Cardiac muscle cell (in vitro differentiated cells and primary cell): ENCODE measurements around the gene DNMT3A. TPM values are rescaled to one million over a fixed set of nuclear protein-coding genes. Genes with fewer than 3 reads are reported as not detected.

Source experiments
- DNase-seq, 2 donors: peaks; one replicate each; pipeline versions ENCODE4 v3.0.0 to v3.0.0-alpha.2; 2010 to 2017; ENCODE audit warnings: low read depth in 1 of 2, low spot score in 1 of 2
- H3K27ac ChIP-seq: fragments of 200-600 bp; sonication (generic); 2 replicates; pipeline ENCODE4 v1.5.1; 2016
- H3K27me3 ChIP-seq: fragments of 200-600 bp; sonication (generic); 2 replicates; pipeline ENCODE4 v1.6.0; 2016; ENCODE audit warnings: control low read depth
- H3K36me3 ChIP-seq: fragments of 200-600 bp; sonication (generic); 2 replicates; pipeline ENCODE4 v1.5.1; 2016; ENCODE audit warnings: control low read depth
- H3K4me1 ChIP-seq: fragments of 200-600 bp; sonication (generic); 2 replicates; pipeline ENCODE4 v1.8.1; 2017; ENCODE audit warnings: low read depth, mild to moderate bottlenecking, mixed run types
- H3K4me3 ChIP-seq: fragments of 200-600 bp; sonication (generic); 2 replicates; pipeline ENCODE4 v1.5.1; 2016; ENCODE audit warnings: mild to moderate bottlenecking
- H3K9me3 ChIP-seq: fragments of 200-600 bp; sonication (generic); 2 replicates; pipeline ENCODE4 v1.5.1; 2017; ENCODE audit warnings: low read depth, mild to moderate bottlenecking, control low read depth
- polyA plus RNA-seq: library from polyadenylated mRNA; unstranded; fragments of >200 nt; fragmentation: Nextera tagmentation; extraction: Ambion mirVana; gene quantifications from 2 replicates; pipeline ENCODE4 v1.2.1, GENCODE V29; 2016
- total RNA-seq: library from RNA; depleted of rRNA; stranded (reverse); fragments of >200 nt; gene quantifications from 2 replicates; pipeline ENCODE4 v1.2.3, GENCODE V29; 2016
- TF ChIP-seq, protein P1 (sequence below): IDR thresholded peaks from 2 replicates; pipeline ENCODE4 v1.5.1; 2012; ENCODE audit warnings: low read depth, mild to moderate bottlenecking, low read length

Gene DNMT3A
- total and polyA plus RNA-seq, 2 experiments from 2014 or later: 52.9 to 116 TPM

DNA sequence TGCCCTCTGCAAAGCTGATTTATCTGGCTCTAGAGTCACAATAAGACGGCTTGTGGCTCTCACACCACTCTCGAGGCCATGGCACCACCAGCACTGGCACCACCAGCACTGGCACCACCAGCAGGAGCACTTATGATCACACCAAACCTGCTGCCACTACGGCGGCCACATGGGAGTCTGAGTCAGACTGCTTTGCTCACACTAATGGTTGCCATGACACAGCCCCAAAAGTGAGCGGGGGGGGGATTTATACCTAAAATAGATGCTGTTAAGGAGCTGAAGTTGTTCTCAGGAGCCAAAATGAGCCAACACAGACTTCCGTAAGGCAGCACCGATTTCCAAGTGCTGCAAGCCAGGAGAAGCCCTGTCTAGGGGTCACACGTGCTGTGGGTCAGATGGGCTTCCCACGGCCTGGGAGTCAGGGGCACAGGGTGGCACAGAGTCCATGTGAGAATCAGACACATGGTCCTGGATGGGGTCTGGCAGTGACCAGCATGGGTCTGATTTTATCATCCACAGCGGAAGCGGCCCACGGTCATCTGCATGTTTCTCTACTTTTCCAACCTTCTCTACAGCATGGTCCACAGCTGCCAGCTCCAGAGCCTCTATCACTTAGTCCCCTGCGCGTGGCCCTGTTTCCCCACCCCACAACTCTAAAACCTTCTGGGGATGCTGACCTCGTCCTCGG is 16.7 kb downstream of the DNMT3A start:
- H3K4me3 ChIP-seq: no peak overlapping the region
- peak overlapping the region; percentile 82 for H3K27ac ChIP-seq
- no peaks in the 10 kb centered on the region for H3K36me3 ChIP-seq
- peaks cover 33% of the 10 kb centered on the region for H3K4me1 ChIP-seq
- no peaks in the 10 kb centered on the region for H3K27me3 ChIP-seq
- TF ChIP-seq, protein P1, sequence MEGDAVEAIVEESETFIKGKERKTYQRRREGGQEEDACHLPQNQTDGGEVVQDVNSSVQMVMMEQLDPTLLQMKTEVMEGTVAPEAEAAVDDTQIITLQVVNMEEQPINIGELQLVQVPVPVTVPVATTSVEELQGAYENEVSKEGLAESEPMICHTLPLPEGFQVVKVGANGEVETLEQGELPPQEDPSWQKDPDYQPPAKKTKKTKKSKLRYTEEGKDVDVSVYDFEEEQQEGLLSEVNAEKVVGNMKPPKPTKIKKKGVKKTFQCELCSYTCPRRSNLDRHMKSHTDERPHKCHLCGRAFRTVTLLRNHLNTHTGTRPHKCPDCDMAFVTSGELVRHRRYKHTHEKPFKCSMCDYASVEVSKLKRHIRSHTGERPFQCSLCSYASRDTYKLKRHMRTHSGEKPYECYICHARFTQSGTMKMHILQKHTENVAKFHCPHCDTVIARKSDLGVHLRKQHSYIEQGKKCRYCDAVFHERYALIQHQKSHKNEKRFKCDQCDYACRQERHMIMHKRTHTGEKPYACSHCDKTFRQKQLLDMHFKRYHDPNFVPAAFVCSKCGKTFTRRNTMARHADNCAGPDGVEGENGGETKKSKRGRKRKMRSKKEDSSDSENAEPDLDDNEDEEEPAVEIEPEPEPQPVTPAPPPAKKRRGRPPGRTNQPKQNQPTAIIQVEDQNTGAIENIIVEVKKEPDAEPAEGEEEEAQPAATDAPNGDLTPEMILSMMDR: no peak
- no peaks in the 10 kb centered on the region for H3K9me3 ChIP-seq
- DNase-seq: peak; percentile 49 to 53

DNA sequence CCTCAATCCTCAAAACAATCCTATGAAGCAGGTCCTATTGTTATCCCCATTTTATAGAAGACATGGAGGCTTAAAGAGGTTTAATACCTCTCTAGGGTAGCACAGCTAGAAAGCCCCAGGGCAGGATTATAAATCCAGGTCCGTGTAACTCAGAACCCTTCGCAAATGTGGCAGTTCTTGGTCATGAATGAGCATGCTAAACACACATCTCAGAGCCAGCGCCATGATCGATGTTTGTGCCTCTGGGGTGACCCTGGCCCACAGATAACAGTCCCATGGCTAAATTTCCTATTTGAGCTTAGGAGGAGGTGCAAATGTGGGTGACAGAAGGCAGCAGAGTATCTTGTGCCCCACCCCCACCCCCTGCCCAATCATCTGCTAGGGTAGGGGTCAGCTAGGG is 17.5 kb downstream of the DNMT3A start:
- Histone ChIP-seq H3K27me3 (no peaks in the 10 kb centered on the region), H3K4me3 (no peak overlapping the region), H3K36me3 (no peaks in the 10 kb centered on the region), H3K4me1 (peaks cover 33% of the 10 kb centered on the region), H3K9me3 (no peaks in the 10 kb centered on the region), H3K27ac (peak overlapping the region; percentile 82)
- TF ChIP-seq, protein P1: no peak
- no peak for DNase-seq

DNA sequence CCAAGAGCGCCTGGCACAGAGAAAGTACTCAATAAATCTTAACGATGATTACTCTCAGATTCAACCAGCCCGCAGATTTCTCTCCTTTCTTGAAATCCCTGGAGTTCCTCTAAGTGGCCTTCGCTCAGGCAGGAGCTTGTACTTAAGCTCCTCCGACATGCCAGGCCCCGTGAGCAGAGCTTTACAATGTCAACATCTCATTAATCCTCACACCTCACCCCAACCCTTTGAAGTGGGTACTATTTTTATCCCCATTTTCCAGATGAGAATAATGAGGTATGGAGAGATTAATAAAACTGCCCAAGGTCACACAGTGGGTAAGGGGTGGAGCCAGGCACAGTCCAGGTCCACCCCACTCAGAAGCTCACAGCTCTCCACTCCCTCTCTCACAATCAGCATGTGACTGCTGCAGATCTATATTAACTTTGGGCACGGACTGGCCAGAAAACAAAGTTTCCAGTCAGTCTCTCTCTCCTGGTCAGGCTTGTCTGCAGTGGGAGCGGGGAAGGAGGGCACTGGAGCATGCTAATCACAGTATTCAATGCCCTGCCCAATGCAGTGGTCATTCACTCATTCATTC is 18.0 kb downstream of the DNMT3A start:
- H3K9me3 ChIP-seq: no peaks in the 10 kb centered on the region
- DNase-seq: peak in 1 of 2 donors; percentile 37
- H3K4me1 ChIP-seq: peaks cover 33% of the 10 kb centered on the region
- H3K36me3 ChIP-seq: no peaks in the 10 kb centered on the region
- TF ChIP-seq, protein P1: no peak
- H3K27ac ChIP-seq: peak overlapping the region; percentile 82
- H3K27me3 ChIP-seq: no peaks in the 10 kb centered on the region
- H3K4me3 ChIP-seq: no peak overlapping the region

DNA sequence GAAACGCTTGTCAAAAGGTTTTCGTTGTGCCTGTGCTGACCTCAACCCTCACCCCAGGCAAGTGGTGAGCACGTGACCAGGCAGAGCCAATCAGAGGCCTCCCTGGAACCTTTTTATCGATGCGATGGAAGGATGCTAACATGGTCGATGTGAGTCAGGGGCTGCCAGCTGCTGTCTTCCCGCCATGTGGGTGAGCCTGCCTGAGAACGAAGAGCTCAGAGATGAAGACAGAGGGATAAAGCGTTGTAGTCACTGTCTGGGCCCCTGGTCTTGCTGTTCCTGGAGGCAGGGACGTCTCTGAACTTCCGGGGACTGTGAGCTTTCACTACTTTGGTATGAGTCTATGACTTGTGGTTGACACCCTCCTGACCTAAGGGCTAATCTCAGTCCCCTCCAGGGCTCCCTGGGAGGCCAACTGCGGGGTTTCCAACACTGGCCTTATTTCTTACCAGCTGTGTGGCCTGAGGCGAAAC is 18.6 kb downstream of the DNMT3A start:
- H3K27ac ChIP-seq: no peak overlapping the region
- H3K4me3 ChIP-seq: no peak overlapping the region
- no peaks in the 10 kb centered on the region for H3K9me3 ChIP-seq
- TF ChIP-seq, protein P1: no peak
- no peaks in the 10 kb centered on the region for H3K36me3 ChIP-seq
- DNase-seq: peak in 1 of 2 donors; percentile 31
- no peaks in the 10 kb centered on the region for H3K27me3 ChIP-seq
- peaks cover 33% of the 10 kb centered on the region for H3K4me1 ChIP-seq

DNA sequence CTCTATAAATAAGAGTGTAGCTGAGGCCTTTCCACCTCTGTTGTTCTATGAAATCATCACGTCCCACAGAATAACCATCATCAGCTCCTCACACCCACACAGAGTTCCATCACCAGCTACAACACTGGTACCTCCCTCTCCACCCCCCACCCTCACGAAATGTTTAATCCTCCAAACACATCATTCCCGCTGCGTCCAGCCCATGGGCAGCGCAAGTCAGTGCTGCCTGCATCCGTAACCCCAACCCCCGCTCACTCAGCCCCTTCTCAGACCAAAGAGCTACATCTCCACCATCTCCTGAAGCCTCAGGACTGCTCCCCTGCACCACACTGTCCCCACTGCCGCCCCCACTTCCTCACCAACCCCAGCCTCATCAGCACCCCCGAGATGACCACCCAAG is 19.4 kb downstream of the DNMT3A start:
- Histone ChIP-seq H3K9me3 (no peaks in the 10 kb centered on the region), H3K4me1 (peaks cover 33% of the 10 kb centered on the region), H3K27me3 (no peaks in the 10 kb centered on the region), H3K4me3 (no peak overlapping the region), H3K27ac (no peak overlapping the region), H3K36me3 (no peaks in the 10 kb centered on the region)
- DNase-seq: no peak
- TF ChIP-seq, protein P1: no peak
